Brain microvascular endothelial cell (primary cell): ENCODE measurements around the gene AHRR.

Experiments used
- DNase-seq: peaks from one replicate; pipeline ENCODE4 v3.0.0-alpha.2; 2020
- H3K27ac ChIP-seq: fragments of 250-450 bp; sonication (Bioruptor Pico); 2 replicates; pipeline ENCODE4 v1.5.1; 2020; ENCODE audit warnings: mild to moderate bottlenecking, moderate library complexity
- H3K27me3 ChIP-seq: fragments of 250-450 bp; sonication (Bioruptor Pico); replicated peaks from 2 replicates; pipeline ENCODE4 v1.5.1; 2020; ENCODE audit warnings: mild to moderate bottlenecking
- H3K36me3 ChIP-seq: fragments of 250-450 bp; sonication (Bioruptor Pico); replicated peaks from 2 replicates; pipeline ENCODE4 v1.5.1; 2020; ENCODE audit warnings: mild to moderate bottlenecking
- H3K4me3 ChIP-seq: 2 replicates; pipeline ENCODE4 v1.5.1; 2011; ENCODE audit warnings: low read depth, mild to moderate bottlenecking, control low read depth, low read length, moderate library complexity
- in situ Hi-C: cut with HindIII; loops from 2 replicates; pipeline ENCODE4 v1.10.0; 2017; ENCODE audit warnings: low sequenced_read_pairs, low pct_ligation_motif_present
- TF ChIP-seq, protein P1 (sequence below): IDR thresholded peaks from 2 replicates; pipeline ENCODE4 v1.5.1; 2011; ENCODE audit warnings: low read depth, mild to moderate bottlenecking, moderate library complexity, low read length, control low read depth, inconsistent platforms; ENCODE audit errors: missing control alignments

The AHRR gene

GRCh38 chr5:439181-439580 is 117.7 kb downstream of the AHRR start:
- Histone ChIP-seq H3K27ac (no peak overlapping the region), H3K27me3 (no peaks in the 10 kb centered on the region), H3K36me3 (no peaks in the 10 kb centered on the region), H3K4me3 (no peak overlapping the region)
- DNase-seq = no peak
- TF ChIP-seq, protein P1, sequence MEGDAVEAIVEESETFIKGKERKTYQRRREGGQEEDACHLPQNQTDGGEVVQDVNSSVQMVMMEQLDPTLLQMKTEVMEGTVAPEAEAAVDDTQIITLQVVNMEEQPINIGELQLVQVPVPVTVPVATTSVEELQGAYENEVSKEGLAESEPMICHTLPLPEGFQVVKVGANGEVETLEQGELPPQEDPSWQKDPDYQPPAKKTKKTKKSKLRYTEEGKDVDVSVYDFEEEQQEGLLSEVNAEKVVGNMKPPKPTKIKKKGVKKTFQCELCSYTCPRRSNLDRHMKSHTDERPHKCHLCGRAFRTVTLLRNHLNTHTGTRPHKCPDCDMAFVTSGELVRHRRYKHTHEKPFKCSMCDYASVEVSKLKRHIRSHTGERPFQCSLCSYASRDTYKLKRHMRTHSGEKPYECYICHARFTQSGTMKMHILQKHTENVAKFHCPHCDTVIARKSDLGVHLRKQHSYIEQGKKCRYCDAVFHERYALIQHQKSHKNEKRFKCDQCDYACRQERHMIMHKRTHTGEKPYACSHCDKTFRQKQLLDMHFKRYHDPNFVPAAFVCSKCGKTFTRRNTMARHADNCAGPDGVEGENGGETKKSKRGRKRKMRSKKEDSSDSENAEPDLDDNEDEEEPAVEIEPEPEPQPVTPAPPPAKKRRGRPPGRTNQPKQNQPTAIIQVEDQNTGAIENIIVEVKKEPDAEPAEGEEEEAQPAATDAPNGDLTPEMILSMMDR = no peak
- in situ Hi-C loops = no loop called here

- DNase-seq = no peak
- in situ Hi-C loops = no loop called here
- TF ChIP-seq, protein P1 = no peak
- H3K36me3 ChIP-seq = no peaks in the 10 kb centered on the region
- no peak overlapping the region for H3K4me3 ChIP-seq
- H3K27me3 ChIP-seq = no peaks in the 10 kb centered on the region
- H3K27ac ChIP-seq = no peak overlapping the region
These were observed 118.1 kb downstream of the AHRR start for GRCh38 chr5:439636-440035.

- no peak for DNase-seq
- TF ChIP-seq, protein P1 = no peak
These were observed 119.1 kb downstream of the AHRR start for GRCh38 chr5:440401-441201.

GRCh38 chr5:441996-442334 is 120.5 kb downstream of the AHRR start:
- H3K4me3 ChIP-seq = peak overlapping the region; percentile 96

More at GRCh38 chr5:440401-441201, 119.1 kb downstream of the AHRR start:
- H3K27me3 ChIP-seq = no peaks in the 10 kb centered on the region
- in situ Hi-C loops = no loop called here
- H3K4me3 ChIP-seq = no peak overlapping the region
- no peaks in the 10 kb centered on the region for H3K36me3 ChIP-seq
- no peak overlapping the region for H3K27ac ChIP-seq

DNA sequence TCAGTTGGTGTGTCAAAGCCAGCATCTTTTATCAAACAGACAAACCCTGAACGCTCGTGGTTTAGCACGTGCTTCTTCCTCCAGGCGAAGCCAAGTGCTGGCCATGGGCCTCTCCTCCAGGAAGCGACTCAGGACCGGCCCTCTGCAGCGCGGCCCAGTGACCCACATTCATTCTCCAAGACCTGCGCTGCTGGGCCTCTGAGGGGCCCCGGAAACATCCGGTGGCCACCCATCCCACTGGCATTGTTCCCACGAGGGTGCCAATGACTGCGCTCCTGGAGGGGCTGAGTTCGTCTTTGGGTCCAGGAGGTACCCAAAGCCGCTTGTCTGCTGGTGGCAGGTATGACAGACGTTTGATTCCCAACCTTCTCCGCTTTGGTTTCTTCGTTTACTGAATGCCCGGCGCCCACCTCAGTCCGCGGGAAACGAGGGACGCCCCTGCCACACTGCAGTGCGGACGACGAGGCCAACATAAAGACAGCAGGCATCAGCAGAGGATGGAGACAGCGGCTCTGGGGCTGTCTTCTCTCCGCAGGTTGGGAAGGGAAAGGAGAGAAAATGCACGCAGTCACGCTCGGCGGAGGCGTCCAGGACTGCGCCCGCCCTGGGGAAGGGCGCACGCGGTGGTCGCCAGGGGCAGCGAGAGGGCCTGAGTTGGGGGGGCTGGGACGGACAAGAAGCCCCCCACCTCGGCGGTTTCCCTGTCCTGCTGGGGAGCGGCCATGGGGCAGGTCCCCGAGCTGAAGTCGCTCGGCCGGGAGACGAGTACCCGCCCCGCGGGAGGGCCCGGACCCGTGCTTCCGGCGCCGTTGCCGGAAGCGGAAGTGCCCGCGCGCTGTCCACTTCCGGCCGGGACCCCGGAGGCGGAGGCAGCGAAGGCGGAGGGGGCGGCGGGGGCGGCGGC is 121.1 kb downstream of the AHRR start, which contains the start of gene EXOC3:
Gene EXOC3, plus strand, starts transcription at position 842 of the 904 bp plus-strand sequence. CDS start 3,030 bp downstream, outside the sequence.
- Histone ChIP-seq H3K27me3 (no peaks in the 10 kb centered on the region), H3K4me3 (peak within 1 kb of the TSS; percentile 96), H3K36me3 (peaks cover 7% of the 10 kb centered on the region), H3K27ac (peak within 1 kb of the TSS; percentile 46)
- TF ChIP-seq, protein P1 = no peak
- DNase-seq = peak; percentile 31
- in situ Hi-C loops = no loop called here

More at GRCh38 chr5:441996-442334, 120.5 kb downstream of the AHRR start:
- H3K27me3 ChIP-seq = no peaks in the 10 kb centered on the region
- no peak overlapping the region for H3K27ac ChIP-seq
- peaks cover 1% of the 10 kb centered on the region for H3K36me3 ChIP-seq
- no peak for DNase-seq
- in situ Hi-C loops = no loop called here
- TF ChIP-seq, protein P1 = no peak
